ENCODE results near the gene CPT1C.

GRCh38 chr19:49680421-49681351 lies 10.2 kb upstream of the CPT1C start:
- TF ChIP-seq, protein P1, sequence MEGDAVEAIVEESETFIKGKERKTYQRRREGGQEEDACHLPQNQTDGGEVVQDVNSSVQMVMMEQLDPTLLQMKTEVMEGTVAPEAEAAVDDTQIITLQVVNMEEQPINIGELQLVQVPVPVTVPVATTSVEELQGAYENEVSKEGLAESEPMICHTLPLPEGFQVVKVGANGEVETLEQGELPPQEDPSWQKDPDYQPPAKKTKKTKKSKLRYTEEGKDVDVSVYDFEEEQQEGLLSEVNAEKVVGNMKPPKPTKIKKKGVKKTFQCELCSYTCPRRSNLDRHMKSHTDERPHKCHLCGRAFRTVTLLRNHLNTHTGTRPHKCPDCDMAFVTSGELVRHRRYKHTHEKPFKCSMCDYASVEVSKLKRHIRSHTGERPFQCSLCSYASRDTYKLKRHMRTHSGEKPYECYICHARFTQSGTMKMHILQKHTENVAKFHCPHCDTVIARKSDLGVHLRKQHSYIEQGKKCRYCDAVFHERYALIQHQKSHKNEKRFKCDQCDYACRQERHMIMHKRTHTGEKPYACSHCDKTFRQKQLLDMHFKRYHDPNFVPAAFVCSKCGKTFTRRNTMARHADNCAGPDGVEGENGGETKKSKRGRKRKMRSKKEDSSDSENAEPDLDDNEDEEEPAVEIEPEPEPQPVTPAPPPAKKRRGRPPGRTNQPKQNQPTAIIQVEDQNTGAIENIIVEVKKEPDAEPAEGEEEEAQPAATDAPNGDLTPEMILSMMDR (IDR thresholded peaks at IDR 0.05; ENCODE audit: poor library complexity): peak; percentile 99
- no peak for TF ChIP-seq EZH2 (IDR thresholded peaks at IDR 0.05; ENCODE audit: borderline replicate concordance)

Measured in hepatocyte (in vitro differentiated cells).